Prostate gland (tissue), 2 donors: ENCODE measurements around the gene SLC38A10.

Source experiments
- POLR2A ChIP-seq: fragments of 450-650 bp; IDR thresholded peaks from one replicate; pipeline ENCODE4 v1.6.1; 2016; ENCODE audit warnings: antibody characterized with exemption, mild to moderate bottlenecking
- POLR2AphosphoS5 ChIP-seq: sonication (generic); formaldehyde crosslinking; IDR thresholded peaks from one replicate; pipeline ENCODE4 v1.6.1; 2017; ENCODE audit warnings: antibody characterized with exemption
- TF ChIP-seq, protein P1 (sequence below), 4 experiments: fragments of 200-600 bp in 2 of 4; fragments of 450-650 bp in 2 of 4; sonication (generic) in 2 of 4; IDR thresholded peaks; 1 replicate in 3 of 4; 2 replicates in 1 of 4; pipeline ENCODE4 v1.5.1; 2016 to 2019; ENCODE audit warnings: antibody characterized with exemption in 4 of 4, mild to moderate bottlenecking in 2 of 4, moderate library complexity in 2 of 4

DNA sequence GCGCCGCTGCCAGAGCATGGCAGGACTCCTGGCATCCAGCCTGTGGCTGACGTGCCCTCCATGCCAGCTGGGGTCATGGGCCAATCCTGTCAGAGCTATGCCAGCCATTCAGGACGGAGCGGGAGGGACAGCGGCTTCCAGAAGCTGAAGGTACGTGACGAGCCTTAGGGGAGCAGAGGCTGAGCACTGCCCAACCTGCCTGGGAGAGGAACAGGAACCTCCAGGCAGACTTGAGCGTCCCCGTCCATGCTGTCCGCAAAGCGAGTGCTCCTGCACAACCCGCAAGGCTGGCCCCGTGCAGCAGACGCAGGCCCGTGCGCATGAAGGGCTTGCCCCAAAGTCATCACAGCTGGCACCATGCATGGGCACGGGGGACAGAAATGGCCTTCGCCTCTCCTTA is 34.5 kb downstream of the SLC38A10 start:
- no peak for TF ChIP-seq POLR2A
- TF ChIP-seq POLR2AphosphoS5, result no peak
- TF ChIP-seq, protein P1, sequence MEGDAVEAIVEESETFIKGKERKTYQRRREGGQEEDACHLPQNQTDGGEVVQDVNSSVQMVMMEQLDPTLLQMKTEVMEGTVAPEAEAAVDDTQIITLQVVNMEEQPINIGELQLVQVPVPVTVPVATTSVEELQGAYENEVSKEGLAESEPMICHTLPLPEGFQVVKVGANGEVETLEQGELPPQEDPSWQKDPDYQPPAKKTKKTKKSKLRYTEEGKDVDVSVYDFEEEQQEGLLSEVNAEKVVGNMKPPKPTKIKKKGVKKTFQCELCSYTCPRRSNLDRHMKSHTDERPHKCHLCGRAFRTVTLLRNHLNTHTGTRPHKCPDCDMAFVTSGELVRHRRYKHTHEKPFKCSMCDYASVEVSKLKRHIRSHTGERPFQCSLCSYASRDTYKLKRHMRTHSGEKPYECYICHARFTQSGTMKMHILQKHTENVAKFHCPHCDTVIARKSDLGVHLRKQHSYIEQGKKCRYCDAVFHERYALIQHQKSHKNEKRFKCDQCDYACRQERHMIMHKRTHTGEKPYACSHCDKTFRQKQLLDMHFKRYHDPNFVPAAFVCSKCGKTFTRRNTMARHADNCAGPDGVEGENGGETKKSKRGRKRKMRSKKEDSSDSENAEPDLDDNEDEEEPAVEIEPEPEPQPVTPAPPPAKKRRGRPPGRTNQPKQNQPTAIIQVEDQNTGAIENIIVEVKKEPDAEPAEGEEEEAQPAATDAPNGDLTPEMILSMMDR (IDR thresholded peaks at IDR 0.05), result no peak
